ENCODE data around the gene SMPD2.

DNA sequence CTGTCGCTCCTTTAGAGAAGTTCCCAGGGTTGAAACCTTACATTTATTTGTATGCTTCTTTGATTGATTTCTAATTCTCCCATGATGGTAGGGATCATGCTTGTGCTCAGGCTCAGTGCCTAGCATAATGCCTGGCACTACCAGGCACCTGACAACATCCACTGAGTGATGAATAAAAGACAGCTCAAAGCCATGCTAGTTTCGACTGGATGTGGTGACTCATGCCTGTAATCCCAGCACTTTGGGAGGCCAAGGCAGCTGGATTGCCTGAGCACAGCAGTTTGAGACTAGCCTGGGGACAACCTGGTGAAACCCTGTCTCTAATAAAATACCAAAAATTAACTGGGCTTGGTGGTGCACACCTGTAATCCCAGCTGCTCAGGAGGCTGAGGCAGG lies 46.6 kb upstream of the SMPD2 start:
- TF ChIP-seq EZH2 (IDR thresholded peaks at IDR 0.05) (no peak), POLR2AphosphoS5 (IDR thresholded peaks at IDR 0.05; ENCODE audit: borderline replicate concordance, low read depth, low read length) (no peak)
